ENCODE data around the gene TRAF3.

DNA sequence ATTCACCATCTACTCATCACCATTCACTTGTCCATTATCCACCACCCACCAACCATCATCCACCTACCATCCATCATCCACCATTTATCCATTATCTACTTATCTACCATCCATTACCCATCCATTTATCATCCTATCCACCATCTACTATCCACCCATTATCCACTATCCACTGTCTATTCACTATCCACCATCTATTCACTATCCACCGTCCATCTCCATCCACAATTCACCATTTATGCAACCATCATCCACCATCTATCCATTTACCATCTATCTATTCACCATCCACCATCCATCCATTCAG lies 143.7 kb downstream of the TRAF3 start:
- TF ChIP-seq RORB (CRISPR knock-in tag; IDR thresholded peaks at IDR 0.05): no peak
- TF ChIP-seq, protein P1, sequence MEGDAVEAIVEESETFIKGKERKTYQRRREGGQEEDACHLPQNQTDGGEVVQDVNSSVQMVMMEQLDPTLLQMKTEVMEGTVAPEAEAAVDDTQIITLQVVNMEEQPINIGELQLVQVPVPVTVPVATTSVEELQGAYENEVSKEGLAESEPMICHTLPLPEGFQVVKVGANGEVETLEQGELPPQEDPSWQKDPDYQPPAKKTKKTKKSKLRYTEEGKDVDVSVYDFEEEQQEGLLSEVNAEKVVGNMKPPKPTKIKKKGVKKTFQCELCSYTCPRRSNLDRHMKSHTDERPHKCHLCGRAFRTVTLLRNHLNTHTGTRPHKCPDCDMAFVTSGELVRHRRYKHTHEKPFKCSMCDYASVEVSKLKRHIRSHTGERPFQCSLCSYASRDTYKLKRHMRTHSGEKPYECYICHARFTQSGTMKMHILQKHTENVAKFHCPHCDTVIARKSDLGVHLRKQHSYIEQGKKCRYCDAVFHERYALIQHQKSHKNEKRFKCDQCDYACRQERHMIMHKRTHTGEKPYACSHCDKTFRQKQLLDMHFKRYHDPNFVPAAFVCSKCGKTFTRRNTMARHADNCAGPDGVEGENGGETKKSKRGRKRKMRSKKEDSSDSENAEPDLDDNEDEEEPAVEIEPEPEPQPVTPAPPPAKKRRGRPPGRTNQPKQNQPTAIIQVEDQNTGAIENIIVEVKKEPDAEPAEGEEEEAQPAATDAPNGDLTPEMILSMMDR (IDR thresholded peaks at IDR 0.05): no peak
- no peak for TF ChIP-seq SMAD4 (CRISPR knock-in tag; IDR thresholded peaks at IDR 0.05)
- TF ChIP-seq HMGA2 (CRISPR knock-in tag; IDR thresholded peaks at IDR 0.05): no peak
- no peak for TF ChIP-seq JUN (CRISPR knock-in tag; IDR thresholded peaks at IDR 0.05)
- no peak for TF ChIP-seq CBFB (CRISPR knock-in tag; IDR thresholded peaks at IDR 0.05; ENCODE audit: low read depth)
- no peak for TF ChIP-seq ZNF121 (CRISPR knock-in tag; IDR thresholded peaks at IDR 0.05)
- TF ChIP-seq IRF2 (CRISPR knock-in tag; IDR thresholded peaks at IDR 0.05; ENCODE audit: borderline replicate concordance, low read depth): no peak
- no peak for TF ChIP-seq ZNF232 (CRISPR knock-in tag; IDR thresholded peaks at IDR 0.05)
- TF ChIP-seq TEAD4 (CRISPR knock-in tag; IDR thresholded peaks at IDR 0.05): no peak

Data from WTC11 (cell line).